NCI-H524 (cell line): ENCODE results near the gene VTI1A.

Source experiments
- DNase-seq, 2 experiments: peaks; one replicate each; lab custom pipeline; 2025; lab: John Stamatoyannopoulos, UW

Gene VTI1A

DNA sequence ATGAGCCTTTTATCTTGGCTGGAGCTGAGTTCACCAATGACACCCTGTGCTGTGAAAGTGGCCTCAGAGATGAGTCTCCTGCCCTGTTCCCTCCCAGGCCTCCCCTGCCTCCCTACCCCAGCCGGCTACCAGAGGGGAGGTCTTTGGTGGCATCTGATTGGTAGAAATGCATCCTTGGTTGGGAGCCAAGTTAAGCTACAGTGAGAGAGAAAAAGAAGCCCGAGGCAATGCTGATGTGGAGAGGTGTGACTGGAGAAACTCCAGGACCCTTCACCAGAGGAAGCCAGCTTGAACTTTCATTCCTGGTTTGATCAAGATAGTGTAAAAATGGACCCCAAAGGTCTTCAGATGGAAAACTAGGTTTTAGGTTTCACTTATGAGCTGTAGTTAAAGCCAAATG, 311.9 kb downstream of the VTI1A start:
- DNase-seq, result no peak

DNA sequence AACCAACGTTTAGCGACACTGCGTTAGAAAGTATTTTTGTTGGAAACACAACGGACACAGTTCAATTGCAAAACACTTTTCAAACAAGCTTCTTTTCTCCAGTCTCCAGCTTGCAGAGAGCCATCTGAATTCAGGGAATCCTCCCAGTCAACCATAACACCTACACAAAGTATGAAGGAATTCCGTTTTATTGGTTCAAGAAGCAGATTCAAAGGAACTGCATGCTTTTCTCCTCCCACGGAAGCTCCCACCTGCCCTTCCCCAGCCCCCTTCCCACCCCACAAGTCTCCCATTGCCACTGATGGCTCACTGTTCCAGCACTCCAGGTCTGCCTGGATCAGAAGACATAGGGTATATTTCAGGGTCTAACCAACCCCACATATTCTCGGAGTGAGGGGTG, 312.5 kb downstream of the VTI1A start:
- DNase-seq, result no peak

DNA sequence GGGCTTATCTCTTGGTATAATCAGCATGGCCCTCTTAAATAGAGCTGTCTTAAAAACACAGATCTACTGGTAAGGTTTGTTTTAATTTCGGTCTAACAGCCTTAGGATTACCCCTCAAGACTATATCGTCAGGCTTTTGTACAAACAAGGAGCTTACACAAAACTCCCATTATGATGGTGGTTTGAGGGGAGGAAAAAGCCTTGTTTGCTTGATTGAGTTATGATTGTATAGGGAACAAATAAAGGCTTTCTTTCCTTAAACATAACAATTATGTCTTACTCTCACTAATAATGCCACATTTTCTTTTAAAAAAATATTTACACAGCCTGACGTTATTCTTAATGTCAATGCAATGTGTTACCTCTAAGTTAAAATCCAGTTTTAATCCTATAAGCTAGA, 314.2 kb downstream of the VTI1A start:
- no peak for DNase-seq

DNA sequence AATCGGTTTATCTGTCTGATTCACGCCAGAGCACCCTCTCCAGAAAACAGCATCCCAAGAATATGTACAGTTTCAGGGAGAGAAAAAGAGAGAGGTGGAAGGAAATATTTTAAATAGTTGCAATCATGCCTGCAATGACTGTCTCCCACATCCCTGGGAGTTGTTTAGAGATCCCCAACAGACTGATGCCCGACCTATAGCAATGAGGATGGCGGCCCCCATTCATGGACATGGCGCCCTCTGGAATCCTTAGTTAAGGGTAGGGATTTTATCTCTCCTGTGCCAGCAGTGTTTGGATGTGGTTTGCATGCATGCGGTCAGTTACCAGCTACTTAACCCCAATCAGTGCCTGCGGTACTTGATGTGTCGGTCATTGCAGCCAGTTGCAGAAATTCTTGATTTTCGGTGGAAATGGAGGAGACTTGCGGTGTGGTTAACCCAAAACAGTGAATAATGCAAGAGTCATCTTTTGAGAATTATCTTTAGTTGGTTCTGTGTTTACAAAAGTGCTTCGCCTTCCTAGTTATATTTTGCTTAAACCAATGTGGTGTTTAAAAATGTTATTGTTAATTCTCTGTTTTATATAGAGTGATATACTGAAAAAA, 317.0 kb downstream of the VTI1A start:
- no peak for DNase-seq

DNA sequence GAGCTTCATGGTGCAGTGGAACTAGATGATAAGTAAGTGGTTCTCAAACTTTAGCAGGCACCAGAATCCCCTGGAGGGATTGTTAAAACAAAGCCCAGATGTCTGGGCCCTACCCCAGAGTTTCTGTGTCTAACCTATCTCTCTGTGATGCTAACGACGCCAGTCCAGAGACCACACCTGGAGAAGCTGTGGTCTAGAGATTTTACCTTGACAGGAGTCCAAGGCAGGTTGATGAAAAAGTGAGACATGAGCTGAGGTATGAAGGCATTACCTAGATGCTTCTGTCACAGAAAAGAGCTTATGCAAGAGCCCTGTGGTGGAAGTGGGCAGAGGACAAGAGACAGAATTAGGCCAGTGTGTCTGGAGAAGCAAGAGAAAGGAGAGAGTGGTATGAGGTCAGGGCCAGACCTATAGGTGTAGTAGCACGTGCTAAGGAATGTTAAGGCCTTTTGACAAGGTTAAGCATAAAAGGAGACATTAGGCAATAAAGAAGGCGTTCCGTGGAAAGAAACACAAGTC, 318.8 kb downstream of the VTI1A start:
- no peak for DNase-seq

DNA sequence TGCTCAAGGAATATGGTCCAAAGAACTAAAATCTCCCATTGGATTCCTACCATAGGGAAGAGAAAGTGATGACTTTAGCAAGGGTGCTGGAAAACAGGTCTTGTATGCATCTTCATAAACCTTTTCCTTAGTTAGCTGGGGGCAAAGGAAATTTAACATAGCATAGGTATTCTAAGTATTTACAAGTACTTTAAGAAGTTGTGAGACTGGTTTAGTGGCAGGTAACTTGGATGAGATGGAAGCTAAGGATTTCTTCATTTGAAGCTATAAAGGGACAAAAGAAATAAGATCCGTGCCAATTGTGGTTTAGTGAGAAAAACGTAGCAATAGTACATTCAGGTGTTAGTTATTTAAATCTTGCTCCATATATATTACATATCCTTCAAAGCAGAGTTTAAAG, 319.6 kb downstream of the VTI1A start:
- DNase-seq, result no peak

DNA sequence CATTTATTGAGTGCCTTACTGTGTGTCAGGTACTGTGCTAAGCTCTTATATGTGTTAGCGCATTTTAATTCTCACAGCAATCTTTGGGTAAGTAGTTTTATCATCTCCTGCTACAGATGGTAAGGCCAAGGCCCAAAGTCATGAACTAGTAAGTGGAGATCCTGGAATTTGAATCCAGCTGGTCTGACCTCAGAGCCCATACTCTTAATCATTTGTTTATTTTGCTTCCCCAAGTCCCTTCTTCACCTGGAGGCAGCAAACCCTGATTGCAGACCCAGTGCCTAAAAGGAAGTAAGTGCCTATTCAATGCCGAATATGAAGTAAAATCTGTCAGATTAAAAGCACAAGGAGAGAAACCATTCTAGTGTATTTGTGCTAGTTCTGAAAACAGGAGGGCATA, 320.1 kb downstream of the VTI1A start:
- DNase-seq, result no peak

DNA sequence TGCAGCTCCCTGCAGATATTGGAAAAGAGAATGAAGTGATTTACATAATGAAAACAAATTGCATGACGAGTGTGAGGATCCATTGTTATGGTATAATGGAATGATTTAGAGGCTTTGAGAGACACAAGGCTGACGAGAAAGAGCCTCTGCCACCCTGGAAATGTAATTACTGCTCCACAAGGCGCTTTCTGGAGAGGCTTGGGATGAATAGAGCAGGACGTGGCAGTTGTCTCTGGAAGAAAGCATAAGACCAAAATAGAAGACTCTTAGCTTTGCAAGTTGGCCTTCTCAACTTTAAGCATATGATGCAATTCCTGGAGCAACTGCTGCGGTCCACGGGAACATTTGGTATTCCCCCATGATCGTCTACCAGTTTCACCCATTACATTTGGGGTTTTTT, 321.1 kb downstream of the VTI1A start:
- no peak for DNase-seq

DNA sequence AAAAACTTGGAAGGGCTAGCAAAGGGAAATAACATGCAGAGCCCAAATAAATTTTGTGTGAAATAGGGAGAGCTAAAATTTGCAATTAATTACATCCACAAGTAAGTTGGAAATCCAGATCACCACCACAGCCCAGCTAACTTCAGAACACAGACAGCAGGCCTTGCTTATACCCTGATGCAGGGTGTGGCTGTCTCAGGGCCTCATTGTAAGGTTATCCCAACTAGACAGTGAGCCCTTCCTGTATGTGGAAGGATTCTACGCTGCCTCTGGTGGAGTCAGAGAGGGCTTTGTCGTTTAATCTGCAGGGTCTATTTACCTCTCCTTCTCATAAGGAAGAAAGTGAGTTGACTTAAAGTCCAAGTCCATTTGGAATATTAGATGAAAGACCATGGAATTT, 322.1 kb downstream of the VTI1A start:
- no peak for DNase-seq

DNA sequence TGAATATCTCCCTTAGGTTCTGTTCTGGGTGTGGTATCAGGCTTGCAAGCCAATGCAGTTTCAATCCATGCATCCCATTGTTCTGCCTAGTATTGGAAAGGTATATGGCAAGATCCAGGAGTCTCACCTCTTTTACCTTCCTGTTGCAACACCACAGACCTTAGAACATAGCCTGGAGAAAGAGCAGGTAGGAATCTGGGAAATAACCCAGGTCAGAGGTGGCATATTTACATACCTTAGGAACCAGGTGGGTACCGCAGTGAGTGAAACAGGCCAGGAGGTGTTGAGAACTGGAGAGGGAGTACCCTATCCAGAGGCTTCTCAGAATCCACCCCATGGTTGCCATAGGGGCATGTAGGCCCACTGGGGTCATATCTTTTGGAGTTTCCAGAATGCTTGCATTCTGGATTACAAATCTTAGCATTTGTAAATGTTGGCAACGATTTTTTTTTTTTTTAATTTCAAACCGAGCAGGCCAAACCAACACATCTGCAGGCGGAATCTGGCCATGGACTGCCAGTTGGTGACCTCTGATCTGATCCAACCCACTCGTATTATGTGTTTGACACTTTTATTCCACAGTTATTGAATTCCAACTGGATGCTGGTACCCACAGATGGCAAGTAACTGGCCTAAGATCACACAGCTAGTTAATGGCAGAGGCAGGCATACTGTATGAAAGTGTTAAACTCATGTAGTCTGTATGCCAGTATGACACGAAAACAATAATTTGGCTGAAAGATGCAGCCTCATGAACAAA, 322.8 kb downstream of the VTI1A start:
- no peak for DNase-seq

DNA sequence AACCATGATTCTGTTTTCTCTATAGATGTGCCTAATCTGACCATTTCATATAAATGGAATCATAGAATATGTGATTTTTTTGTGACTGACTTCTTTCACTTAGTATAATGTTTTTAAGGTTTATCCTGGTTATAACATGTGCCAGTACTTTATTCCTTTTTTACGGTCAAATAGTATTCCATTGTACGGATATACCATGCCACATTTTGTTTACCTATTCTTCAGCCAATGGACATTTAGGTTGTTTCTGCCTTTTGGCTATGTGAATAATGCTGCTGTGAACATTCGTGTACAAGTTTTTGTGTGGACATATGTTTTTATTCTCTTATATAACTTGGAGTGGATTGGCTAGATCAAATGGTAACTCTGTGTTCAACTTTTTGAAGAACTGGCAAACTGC, 324.7 kb downstream of the VTI1A start:
- no peak for DNase-seq

DNA sequence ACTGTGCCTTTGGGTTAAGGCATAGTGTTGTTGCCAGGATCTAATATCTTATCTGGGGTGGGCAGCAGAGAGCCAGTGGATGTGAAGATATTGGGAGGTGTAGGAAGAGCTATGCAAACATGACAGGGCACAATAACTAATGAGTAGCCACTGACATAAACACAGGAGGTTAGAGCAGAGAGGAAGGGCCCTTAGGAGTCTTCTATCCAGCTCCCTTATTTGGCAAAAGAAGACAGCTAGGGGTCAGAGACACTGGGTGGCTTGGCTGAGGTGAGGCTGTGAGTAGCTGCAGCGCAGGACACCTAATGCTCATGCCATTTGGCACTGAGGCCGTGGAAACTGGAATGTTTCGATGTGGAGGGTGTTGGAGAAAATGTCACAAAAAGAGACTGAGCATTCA, 326.8 kb downstream of the VTI1A start:
- no peak for DNase-seq

DNA sequence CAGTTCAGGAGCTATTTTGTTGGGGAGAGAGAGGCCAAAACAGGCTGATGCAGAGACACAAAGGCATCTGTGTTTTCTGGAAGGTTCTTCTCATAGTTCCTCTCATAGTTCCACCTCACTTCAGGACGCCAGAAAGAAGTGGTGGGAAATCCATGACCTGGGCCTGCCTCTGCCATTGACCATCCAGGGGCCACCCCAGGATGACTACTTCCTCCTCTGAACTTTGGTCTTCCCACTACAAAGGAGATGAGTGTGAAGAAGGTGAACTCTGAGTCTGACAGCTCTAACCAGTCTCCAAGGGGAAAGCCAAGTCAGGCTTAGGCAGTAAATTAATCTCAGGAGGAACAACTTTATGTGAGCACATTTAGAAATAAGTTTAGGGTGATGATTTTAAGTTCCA, 327.2 kb downstream of the VTI1A start:
- DNase-seq, result no peak

DNA sequence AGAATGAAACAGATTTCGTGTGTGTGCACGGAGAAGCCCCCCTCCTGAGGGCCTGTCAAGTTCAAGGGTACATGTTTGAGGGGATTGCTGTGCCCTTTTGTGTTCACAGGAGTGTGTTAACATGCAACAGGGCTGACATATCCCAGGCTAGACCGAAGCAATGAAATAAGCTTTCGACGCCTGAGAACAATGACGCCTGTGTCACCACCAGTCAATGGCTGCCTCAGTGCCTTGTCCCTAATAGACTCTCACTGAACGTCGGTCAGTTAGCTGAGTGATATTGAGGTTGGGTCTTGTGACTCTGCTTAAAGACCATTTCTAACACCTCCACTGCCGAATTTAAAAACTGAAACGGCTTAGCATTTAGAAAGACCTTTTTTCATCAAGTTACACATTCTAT, 327.8 kb downstream of the VTI1A start:
- DNase-seq, result no peak

DNA sequence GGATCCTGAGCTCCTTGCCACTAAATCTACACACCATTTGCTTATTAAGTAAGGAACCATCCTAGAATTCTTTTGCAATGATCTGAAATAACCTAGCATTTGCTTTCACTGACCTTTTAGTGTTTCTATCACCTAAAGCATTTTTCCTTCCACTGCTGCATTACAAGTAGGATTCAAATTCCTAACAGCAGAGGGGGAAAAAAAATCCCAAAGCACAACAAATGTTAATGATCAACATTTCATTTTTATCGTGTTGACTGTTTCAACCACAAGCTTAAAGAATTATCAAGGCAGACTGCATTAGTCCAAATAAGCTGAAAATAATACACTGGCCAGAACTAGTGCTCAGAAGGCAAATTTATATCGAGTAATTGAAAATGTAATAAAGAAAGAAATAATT, 328.4 kb downstream of the VTI1A start:
- DNase-seq, result no peak

DNA sequence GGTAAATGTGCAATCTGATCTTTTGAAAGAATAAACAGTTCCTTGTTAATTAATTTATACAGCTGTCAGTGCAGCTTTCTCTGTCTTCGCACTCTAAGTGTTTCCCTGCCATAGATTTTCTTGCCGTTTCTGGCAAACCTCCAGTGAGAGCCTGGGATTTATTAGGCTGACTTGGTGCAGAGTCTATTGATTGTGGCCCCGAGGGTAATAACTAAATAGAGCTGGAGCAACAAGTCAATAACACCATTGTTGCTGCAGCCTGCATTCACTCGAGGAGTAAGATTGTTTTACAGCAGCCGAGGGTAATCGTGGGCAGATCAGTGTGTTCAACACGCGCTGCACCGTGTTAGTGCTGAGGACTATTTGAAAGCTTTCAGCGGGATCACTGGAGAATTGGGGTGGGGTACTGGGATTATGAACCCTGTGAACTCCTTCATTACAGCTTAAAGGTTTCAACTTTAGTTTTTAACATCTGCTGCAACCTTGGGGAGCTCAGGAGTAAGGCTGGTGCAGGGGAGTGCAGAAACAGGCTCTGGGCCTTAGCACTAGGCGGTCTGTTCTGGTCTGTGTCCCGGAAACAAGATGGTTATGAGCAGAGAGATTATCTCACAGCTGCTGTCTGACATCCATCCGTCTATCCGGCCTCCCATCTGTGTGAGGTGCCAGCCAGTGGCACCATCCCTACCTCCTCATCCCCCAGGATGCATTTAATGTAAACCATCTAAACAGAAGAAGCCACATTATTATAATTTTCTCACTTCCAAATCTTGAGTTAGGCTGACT, 329.1 kb downstream of the VTI1A start:
- DNase-seq, result peak; percentile 42 to 79

DNA sequence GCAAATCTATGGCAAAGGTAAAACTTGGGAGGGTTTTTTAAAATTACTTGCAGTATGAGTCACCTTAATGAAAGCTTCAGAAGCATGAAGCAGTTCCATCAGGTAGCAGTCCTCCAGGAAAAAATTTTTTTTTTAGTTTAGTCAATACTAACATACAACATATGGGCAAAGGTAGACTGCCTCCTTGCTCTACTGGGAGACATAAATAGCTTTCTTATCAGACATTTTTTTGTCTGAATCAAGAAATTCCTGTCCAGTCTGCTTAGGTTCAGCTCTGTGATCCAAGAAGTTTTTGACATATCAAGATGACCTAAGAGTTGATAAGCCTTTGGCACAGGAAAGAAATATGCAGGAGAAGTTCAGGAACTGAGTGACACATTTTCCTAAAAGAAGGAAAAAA, 331.6 kb downstream of the VTI1A start:
- no peak for DNase-seq

DNA sequence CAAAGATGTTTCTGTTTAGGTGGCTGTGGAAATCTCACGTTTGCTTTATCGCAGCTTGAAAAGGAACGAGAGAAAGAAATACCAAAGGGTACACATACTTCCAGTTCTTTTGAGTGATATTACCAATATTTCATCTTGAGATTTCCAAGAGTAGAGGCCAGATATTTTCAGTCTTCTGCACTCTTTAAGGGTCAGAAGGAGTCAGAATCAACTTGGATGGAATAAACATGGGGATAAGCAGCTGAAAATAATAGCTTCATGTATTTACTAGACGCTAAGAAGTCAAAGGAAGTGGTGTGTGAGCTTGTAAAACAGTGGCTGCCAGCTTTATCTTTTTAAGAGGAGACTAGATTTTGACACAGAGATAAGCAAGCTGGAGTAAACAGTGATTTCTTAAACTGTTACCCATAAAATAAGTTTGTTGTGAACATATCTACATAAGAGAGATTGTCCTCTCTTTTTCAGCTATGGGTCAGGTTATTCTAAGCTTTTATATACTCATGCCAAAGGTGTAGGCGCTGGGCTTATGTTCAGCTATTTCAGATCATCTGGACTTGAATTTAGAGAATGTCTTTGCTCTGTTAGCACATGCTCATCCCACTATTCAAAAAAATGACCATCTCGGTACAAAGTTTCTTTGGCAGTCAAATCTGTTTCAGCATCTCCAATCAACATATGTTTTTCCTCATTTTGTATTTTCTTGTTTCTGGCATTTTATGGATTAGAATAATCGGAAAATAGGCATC, 332.2 kb downstream of the VTI1A start:
- no peak for DNase-seq

DNA sequence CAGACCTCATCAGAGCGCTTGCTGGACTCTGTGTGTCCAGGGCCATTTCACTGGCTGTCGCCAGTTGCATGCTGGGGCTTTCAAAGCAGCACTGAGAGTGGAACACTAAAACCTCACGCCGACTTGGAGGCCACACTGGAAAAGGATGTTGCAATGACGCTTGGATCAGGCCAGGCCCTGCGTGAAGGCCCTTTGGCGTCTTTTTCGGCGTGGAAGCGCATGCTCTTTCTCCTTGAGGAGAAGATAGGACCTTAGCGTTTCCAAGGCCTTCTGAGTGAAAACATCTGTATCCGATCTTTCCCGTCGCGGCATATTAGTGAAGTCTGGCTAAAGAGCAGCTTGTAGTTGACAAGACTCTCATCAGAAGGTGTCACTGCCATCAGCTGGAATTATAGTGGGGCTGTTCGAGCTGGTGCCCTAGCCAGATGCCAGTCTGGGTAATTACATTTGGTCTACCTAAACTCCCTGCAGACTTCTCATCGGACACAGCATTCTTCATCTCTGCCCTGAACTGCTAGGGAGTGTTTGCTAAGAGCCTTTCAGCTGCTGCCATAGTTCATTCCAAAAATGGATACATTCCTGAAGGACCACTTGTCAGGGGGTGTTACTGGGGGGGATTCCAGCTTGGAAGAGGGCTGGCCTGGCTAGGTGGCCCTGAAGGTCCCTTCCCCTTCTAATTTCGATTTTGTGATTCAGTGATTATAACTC, 335.3 kb downstream of the VTI1A start:
- DNase-seq, result peak in 1 of 2 experiments; percentile 45

DNA sequence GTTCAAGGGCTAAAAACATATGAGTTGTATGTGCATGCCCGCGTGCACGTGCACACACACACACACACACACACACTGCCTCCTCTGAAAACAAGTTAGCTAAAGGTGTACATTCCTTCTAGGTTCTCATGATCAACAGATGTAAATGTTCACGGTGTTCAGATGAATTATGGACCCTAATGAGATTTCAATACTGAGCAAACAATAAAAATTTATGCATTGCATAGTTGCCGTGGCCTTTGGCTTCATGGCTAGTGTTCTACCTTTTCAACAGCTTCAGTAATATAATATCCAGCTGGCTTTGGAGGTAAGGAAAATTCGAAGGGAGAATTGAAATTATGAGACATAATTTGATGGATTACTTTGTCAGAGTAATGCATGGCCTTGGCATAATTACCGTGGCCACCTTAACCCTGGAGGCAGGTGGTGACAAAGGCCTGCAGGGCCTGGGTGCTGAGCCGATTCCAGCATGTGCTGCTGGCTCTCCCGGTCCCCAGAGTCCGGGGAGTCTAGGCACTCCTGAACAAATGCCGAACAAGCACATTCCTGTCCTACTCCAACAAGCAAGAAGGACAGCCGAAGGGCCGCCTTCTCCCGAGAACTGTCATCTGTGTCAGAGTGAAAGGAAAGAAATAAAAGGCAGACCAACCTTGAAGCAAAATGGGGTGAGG, 336.5 kb downstream of the VTI1A start:
- DNase-seq, result peak in 1 of 2 experiments; percentile 35

DNA sequence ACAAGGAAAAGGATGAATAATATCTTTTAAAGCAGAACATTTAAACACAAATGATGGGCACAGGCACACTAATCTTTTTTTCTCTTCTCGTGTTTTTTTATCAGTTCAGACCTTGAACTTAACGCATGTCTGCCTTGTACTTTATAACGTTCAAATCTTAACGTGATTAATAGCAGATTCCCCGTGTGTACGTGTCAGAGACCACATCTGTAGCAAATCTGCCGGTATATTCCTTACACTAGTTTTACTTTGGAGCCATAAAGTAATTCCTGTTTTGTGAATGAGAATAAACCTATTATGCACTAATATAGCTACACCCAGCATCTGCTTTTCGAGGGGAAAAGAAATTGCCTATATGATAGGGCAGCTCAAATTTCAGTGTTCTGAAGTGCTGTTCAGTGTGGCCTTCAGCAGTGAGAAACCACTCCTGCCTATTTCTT, 337.0 kb downstream of the VTI1A start:
- peak in 1 of 2 experiments; percentile 66 for DNase-seq
